ENCODE results near the gene HBZ. TPM values are rescaled to one million over a fixed set of nuclear protein-coding genes. Genes with fewer than 3 reads are reported as not detected.

Gene HBZ
- total and polyA plus RNA-seq, 2 of the 8 experiments (the other 6 are each of a cell fraction or from before 2014, with no cell fraction given) = 0.12 TPM; not detected in 1

DNA sequence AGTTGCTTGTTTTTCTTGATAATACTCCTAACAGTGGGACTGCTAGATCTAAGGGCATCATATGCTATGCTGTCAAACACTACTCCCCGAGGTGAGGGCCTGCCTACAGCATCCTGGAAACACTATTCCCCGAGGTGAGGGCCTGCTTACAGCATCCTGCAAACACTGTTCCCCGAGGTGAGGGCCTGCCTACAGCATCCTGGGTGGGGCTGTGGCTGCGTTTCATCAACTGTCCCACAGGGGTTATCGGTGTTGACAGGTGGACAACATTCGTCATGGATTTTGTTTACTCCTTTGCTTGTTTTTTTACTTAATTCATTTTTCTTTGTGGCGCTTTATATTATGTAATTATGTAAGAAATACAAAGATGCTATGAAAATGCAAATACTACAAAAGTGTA is 36.4 kb upstream of the HBZ start (continued):
- TF ChIP-seq RFX5 (IDR thresholded peaks at IDR 0.05; ENCODE audit: borderline replicate concordance, low read depth, low read length) (no peak), SIN3A (conservative IDR thresholded peaks at IDR 0.05 in 1 of 2, IDR thresholded peaks at IDR 0.05 in 1 of 2; ENCODE audit: low read depth in 1 of 2, low read length in 2 of 2) (no peak), CBX8 (IDR thresholded peaks at IDR 0.05; ENCODE audit: borderline replicate concordance, low read depth, low read length) (no peak), ZNF274 (IDR thresholded peaks at IDR 0.05; ENCODE audit: borderline replicate concordance, extremely low read depth, low read length) (no peak), POLR2AphosphoS5 (IDR thresholded peaks at IDR 0.05; ENCODE audit: low read depth, low read length) (no peak)
